ENCODE measurements around the gene ST8SIA6. TPM values are rescaled to one million over a fixed set of nuclear protein-coding genes. Genes with fewer than 3 reads are reported as not detected.

Gene ST8SIA6
- total RNA-seq, 1 experiment from 2014 or later = 0.14 TPM

- H3K9me3 Mint-ChIP-seq (ENCODE audit: low read depth, unreplicated experiment) = peaks cover 16% of the 10 kb centered on the region
Observed at GRCh38 chr10:17282311-17282710, 172.1 kb downstream of the ST8SIA6 start.

GRCh38 chr10:17278607-17279240 is 175.7 kb downstream of the ST8SIA6 start:
- DNase-seq = no peak
- Mint-ChIP-seq H3K36me3 (ENCODE audit: insufficient read depth, unreplicated experiment) (peaks cover 4% of the 10 kb centered on the region), H3K4me1 (ENCODE audit: low read depth, unreplicated experiment) (no peaks in the 10 kb centered on the region), H3K9me3 (ENCODE audit: low read depth, unreplicated experiment) (peaks cover 17% of the 10 kb centered on the region), H3K27ac (ENCODE audit: unreplicated experiment) (no peak overlapping the region), H3K4me3 (ENCODE audit: low read depth, unreplicated experiment) (no peak overlapping the region), H3K27me3 (ENCODE audit: unreplicated experiment) (peaks cover 40% of the 10 kb centered on the region)
- BruUV-seq (replicated peaks) = no TSS peak
- CTCF ChIA-PET = no interaction called here
- TF ChIP-seq CTCF (IDR thresholded peaks at IDR 0.05; ENCODE audit: unreplicated experiment) = no peak
- intact Hi-C loops (cut with micrococcal nuclease; ENCODE audit: unreplicated experiment) = no loop called here

More at GRCh38 chr10:17282311-17282710, 172.1 kb downstream of the ST8SIA6 start:
- CTCF ChIA-PET = no interaction called here
- no peak for TF ChIP-seq CTCF (IDR thresholded peaks at IDR 0.05; ENCODE audit: unreplicated experiment)
- no peak for DNase-seq
- no peaks in the 10 kb centered on the region for H3K36me3 Mint-ChIP-seq (ENCODE audit: insufficient read depth, unreplicated experiment)
- intact Hi-C loops (cut with micrococcal nuclease; ENCODE audit: unreplicated experiment) = no loop called here
- H3K4me3 Mint-ChIP-seq (ENCODE audit: low read depth, unreplicated experiment) = no peak overlapping the region
- no peaks in the 10 kb centered on the region for H3K4me1 Mint-ChIP-seq (ENCODE audit: low read depth, unreplicated experiment)
- no peak overlapping the region for H3K27ac Mint-ChIP-seq (ENCODE audit: unreplicated experiment)
- H3K27me3 Mint-ChIP-seq (ENCODE audit: unreplicated experiment) = peaks cover 71% of the 10 kb centered on the region
- no TSS peak for BruUV-seq (replicated peaks)

GRCh38 chr10:17276756-17277424 is 177.5 kb downstream of the ST8SIA6 start:
- no peak for DNase-seq
- Mint-ChIP-seq H3K4me1 (ENCODE audit: low read depth, unreplicated experiment) (no peaks in the 10 kb centered on the region), H3K9me3 (ENCODE audit: low read depth, unreplicated experiment) (peaks cover 12% of the 10 kb centered on the region), H3K27me3 (ENCODE audit: unreplicated experiment) (peaks cover 21% of the 10 kb centered on the region), H3K27ac (ENCODE audit: unreplicated experiment) (no peak overlapping the region), H3K36me3 (ENCODE audit: insufficient read depth, unreplicated experiment) (peaks cover 4% of the 10 kb centered on the region), H3K4me3 (ENCODE audit: low read depth, unreplicated experiment) (no peak overlapping the region)
- intact Hi-C loops (cut with micrococcal nuclease; ENCODE audit: unreplicated experiment) = no loop called here
- BruUV-seq (replicated peaks) = no TSS peak
- no peak for TF ChIP-seq CTCF (IDR thresholded peaks at IDR 0.05; ENCODE audit: unreplicated experiment)
- CTCF ChIA-PET = no interaction called here

- DNase-seq = peak; percentile 3
- BruUV-seq (replicated peaks) = no TSS peak
- H3K4me1 Mint-ChIP-seq (ENCODE audit: low read depth, unreplicated experiment) = no peaks in the 10 kb centered on the region
- peaks cover 4% of the 10 kb centered on the region for H3K36me3 Mint-ChIP-seq (ENCODE audit: insufficient read depth, unreplicated experiment)
- H3K27me3 Mint-ChIP-seq (ENCODE audit: unreplicated experiment) = no peaks in the 10 kb centered on the region
- intact Hi-C loops (cut with micrococcal nuclease; ENCODE audit: unreplicated experiment) = loop anchor here (5.0 kb wide), 1 partner anchor 1371 kb away; no protein-coding TSS in a partner anchor
- CTCF ChIA-PET = no interaction called here
- no peak overlapping the region for H3K4me3 Mint-ChIP-seq (ENCODE audit: low read depth, unreplicated experiment)
- H3K9me3 Mint-ChIP-seq (ENCODE audit: low read depth, unreplicated experiment) = peaks cover 2% of the 10 kb centered on the region
- no peak for TF ChIP-seq CTCF (IDR thresholded peaks at IDR 0.05; ENCODE audit: unreplicated experiment)
- H3K27ac Mint-ChIP-seq (ENCODE audit: unreplicated experiment) = no peak overlapping the region
Observed at GRCh38 chr10:17273403-17273802, 181.0 kb downstream of the ST8SIA6 start.
